CD14-positive monocyte (primary cell): ENCODE results near the gene RNF111. TPM values are rescaled to one million over a fixed set of nuclear protein-coding genes. Genes with fewer than 3 reads are reported as not detected.

ENCODE experiments used
- DNase-seq, 3 donors: peaks; one replicate each; pipeline ENCODE4 v3.0.0-alpha.2; 2011 to 2022
- H2AFZ ChIP-seq: 2 replicates; pipeline ENCODE4 v1.6.0; 2012; ENCODE audit warnings: mild to moderate bottlenecking, low read depth, low read length, inconsistent platforms; ENCODE audit not compliant: insufficient read depth, poor library complexity, severe bottlenecking
- H3K27ac ChIP-seq, 2 donors: 1 replicate in 1 of 2; 2 replicates in 1 of 2; pipeline ENCODE4 v1.5.1; 2012 to 2013; ENCODE audit warnings: low read length in 2 of 2, control low read depth in 1 of 2, inconsistent platforms in 1 of 2, low read depth in 1 of 2, mild to moderate bottlenecking in 1 of 2
- H3K27me3 ChIP-seq, 2 donors: one replicate each; pipeline versions ENCODE4 v1.6.0 to v1.6.1; 2011 to 2013; ENCODE audit warnings: low read length in 2 of 2; ENCODE audit not compliant: control insufficient read depth in 2 of 2, insufficient read depth in 2 of 2
- H3K36me3 ChIP-seq, 2 donors: replicated peaks in 1 of 2; 1 replicate in 1 of 2; 2 replicates in 1 of 2; pipeline versions ENCODE4 v1.5.1 to v1.6.1; 2012 to 2013; ENCODE audit warnings: low read length in 2 of 2, control low read depth in 1 of 2, inconsistent platforms in 1 of 2, mild to moderate bottlenecking in 1 of 2; ENCODE audit not compliant: insufficient read depth in 2 of 2, control insufficient read depth in 1 of 2
- H3K4me1 ChIP-seq, 2 donors: 1 replicate in 1 of 2; 2 replicates in 1 of 2; pipeline versions ENCODE4 v1.5.1 to v1.6.1; 2012 to 2013; ENCODE audit warnings: low read length in 2 of 2, control low read depth in 1 of 2, inconsistent platforms in 1 of 2, mild to moderate bottlenecking in 1 of 2, moderate library complexity in 1 of 2; ENCODE audit not compliant: insufficient read depth in 2 of 2, control insufficient read depth in 1 of 2
- H3K4me2 ChIP-seq: replicated peaks from 2 replicates; pipeline ENCODE3; 2012; ENCODE audit warnings: low read length, moderate library complexity, mild to moderate bottlenecking; ENCODE audit not compliant: poor library complexity, severe bottlenecking; ENCODE audit errors: extremely low read depth
- H3K4me3 ChIP-seq, 3 experiments: fragments of 200-600 bp in 1 of 3; sonication (generic) in 1 of 3; replicated peaks in 1 of 3; 1 replicate in 2 of 3; 2 replicates in 1 of 3; pipeline ENCODE4 v1.5.1; 2011 to 2013; ENCODE audit warnings: low read length in 3 of 3, mild to moderate bottlenecking in 3 of 3, control low read depth in 2 of 3, low read depth in 2 of 3, inconsistent platforms in 1 of 3, moderate library complexity in 1 of 3
- H3K79me2 ChIP-seq: 2 replicates; pipeline ENCODE4 v1.6.0; 2012; ENCODE audit warnings: mild to moderate bottlenecking, control low read depth, inconsistent platforms, low read length, moderate library complexity; ENCODE audit not compliant: insufficient read depth
- H3K9ac ChIP-seq: 2 replicates; pipeline ENCODE4 v1.6.0; 2017; ENCODE audit warnings: low read length, mild to moderate bottlenecking; ENCODE audit not compliant: insufficient read depth, poor library complexity, severe bottlenecking
- H3K9me3 ChIP-seq, 2 donors: replicated peaks in 1 of 2; 1 replicate in 1 of 2; 2 replicates in 1 of 2; pipeline versions ENCODE4 v1.5.1 to v1.6.1; 2012 to 2013; ENCODE audit warnings: low read length in 2 of 2, control low read depth in 1 of 2; ENCODE audit not compliant: control insufficient read depth in 1 of 2, insufficient read depth in 1 of 2
- H4K20me1 ChIP-seq: 2 replicates; pipeline ENCODE4 v1.6.0; 2012; ENCODE audit warnings: mild to moderate bottlenecking, low read length, control low read depth, moderate library complexity; ENCODE audit not compliant: insufficient read depth
- H3K27ac Mint-ChIP-seq, 7 donors: one replicate each; pipeline ENCODE4 v1.8.0; 2020; ENCODE audit warnings: mild to moderate bottlenecking in 7 of 7, mixed read lengths in 7 of 7, moderate library complexity in 6 of 7, inconsistent platforms in 2 of 7
- H3K27me3 Mint-ChIP-seq, 3 donors: one replicate each; pipeline ENCODE4 v1.8.0; 2021 to 2022; ENCODE audit warnings: low read depth in 3 of 3, mild to moderate bottlenecking in 3 of 3, mixed read lengths in 3 of 3, moderate library complexity in 3 of 3, inconsistent platforms in 1 of 3
- H3K36me3 Mint-ChIP-seq, 2 donors: one replicate each; pipeline ENCODE4 v1.8.0; 2020; ENCODE audit warnings: mixed read lengths in 2 of 2, inconsistent platforms in 1 of 2, mild to moderate bottlenecking in 1 of 2
- H3K4me1 Mint-ChIP-seq: one replicate; pipeline ENCODE4 v1.8.0; 2020; ENCODE audit warnings: mild to moderate bottlenecking, mixed read lengths
- H3K4me3 Mint-ChIP-seq, 2 donors: one replicate each; pipeline ENCODE4 v1.8.0; 2020; ENCODE audit warnings: mild to moderate bottlenecking in 2 of 2, mixed read lengths in 2 of 2, moderate library complexity in 1 of 2
- H3K9me3 Mint-ChIP-seq, 7 donors: one replicate each; pipeline ENCODE4 v1.8.0; 2020 to 2022; ENCODE audit warnings: mixed read lengths in 7 of 7, mild to moderate bottlenecking in 6 of 7, moderate library complexity in 6 of 7, inconsistent platforms in 2 of 7
- CTCF ChIP-seq: fragments of 200-600 bp; IDR thresholded peaks from one replicate; pipeline ENCODE4 v1.8.0; 2022; ENCODE audit warnings: antibody characterized with exemption, mild to moderate bottlenecking
- WGBS: methylation state at CpG from one replicate; pipeline ENCODE4 v1.1.5; 2013; ENCODE audit warnings: missing lambda C conversion rate; ENCODE audit not compliant: insufficient coverage; 5-methylcytosine and 5-hydroxymethylcytosine counted together
- intact Hi-C, 2 donors: fragments of 100-400 bp; cut with micrococcal nuclease; formaldehyde crosslinking; loops; one replicate each; pipeline versions ENCODE4 v1.15.0 to v1.15.1; 2023
- polyA plus RNA-seq, 3 donors: library from polyadenylated mRNA; depleted of rRNA in 1 of 3; unstranded in 2 of 3; stranded (reverse) in 1 of 3; fragments of 300-500 nt in 2 of 3; fragments of >200 nt in 1 of 3; fragmentation: Illumina TruSeq in 2 of 3; gene quantifications; 1 replicate in 2 of 3; 2 replicates in 1 of 3; pipeline ENCODE4 v1.2.3, GENCODE V29; 2012 to 2021

Gene RNF111
- polyA plus RNA-seq, 3 donors = 10.2 to 28.0 (median 18.2) TPM

DNA sequence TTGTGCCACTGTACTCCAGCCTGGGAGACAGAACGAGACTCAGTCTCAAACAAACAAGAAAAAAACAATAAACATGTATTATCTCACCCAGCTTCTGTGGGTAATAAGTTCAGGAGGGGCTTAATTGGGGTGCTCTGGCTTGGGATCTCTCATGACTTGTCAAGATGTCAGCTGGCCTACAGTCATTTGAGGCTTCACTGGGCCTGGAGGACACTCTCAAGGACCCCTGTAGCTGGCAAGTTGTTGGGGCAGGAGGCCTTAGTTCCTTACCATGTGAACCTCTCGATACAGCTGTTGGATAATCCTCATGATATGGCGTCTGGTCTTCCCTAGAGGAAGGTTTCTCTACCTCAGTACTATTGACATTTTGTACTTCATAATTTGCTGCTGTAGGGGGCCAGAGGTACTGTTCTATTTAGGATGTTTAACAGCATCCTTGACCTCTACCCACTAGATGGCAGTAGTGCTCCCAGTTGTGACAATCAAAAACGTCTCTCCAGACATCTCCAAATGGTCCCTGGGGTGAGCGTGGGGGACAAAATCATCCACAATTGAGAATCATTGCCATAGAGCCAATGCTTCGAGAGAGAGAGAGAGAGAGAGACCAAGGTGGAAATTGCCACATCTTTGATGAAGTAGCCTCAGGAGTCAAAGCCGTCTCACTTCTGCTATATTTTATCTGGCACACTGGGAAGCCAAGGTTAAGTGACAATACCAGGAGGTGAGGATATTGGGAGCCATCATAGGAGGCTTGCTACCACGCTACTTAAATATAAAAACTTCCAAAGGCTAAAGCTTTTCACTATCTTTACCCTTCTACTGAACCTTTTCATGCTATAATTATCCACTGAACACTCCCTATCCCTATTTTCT, 30.1 kb upstream of the RNF111 start:
- no peaks in the 10 kb centered on the region for H3K36me3 ChIP-seq
- peak; percentile 52 to 63 (median 62) for DNase-seq
- peaks cover 7 to 8% of the 10 kb centered on the region in 2 donors for H3K4me1 ChIP-seq
- no peaks in the 10 kb centered on the region for H3K9me3 ChIP-seq
- H3K27me3 Mint-ChIP-seq = no peaks in the 10 kb centered on the region
- H3K9me3 Mint-ChIP-seq = no peaks in the 10 kb centered on the region
- no peaks in the 10 kb centered on the region for H3K79me2 ChIP-seq
- peak; percentile 80 for TF ChIP-seq CTCF
- WGBS = no CpG with 5 or more reads among the region's 8 CpGs
- H3K27ac Mint-ChIP-seq = peak overlapping the region in 1 of 7 donors; percentile 76
- no peaks in the 10 kb centered on the region for H4K20me1 ChIP-seq
- peak overlapping the region; percentile 17 for H3K9ac ChIP-seq
- H2AFZ ChIP-seq = peak overlapping the region; percentile 52
- intact Hi-C loops = no loop called here
- no peak overlapping the region for H3K27ac ChIP-seq
- H3K36me3 Mint-ChIP-seq = no peaks in the 10 kb centered on the region
- H3K4me3 ChIP-seq = no peak overlapping the region
- peaks cover 14% of the 10 kb centered on the region for H3K4me1 Mint-ChIP-seq
- peak overlapping the region; percentile 53 to 76 for H3K4me3 Mint-ChIP-seq
- peak overlapping the region; percentile 41 for H3K4me2 ChIP-seq
- H3K27me3 ChIP-seq = no peaks in the 10 kb centered on the region

DNA sequence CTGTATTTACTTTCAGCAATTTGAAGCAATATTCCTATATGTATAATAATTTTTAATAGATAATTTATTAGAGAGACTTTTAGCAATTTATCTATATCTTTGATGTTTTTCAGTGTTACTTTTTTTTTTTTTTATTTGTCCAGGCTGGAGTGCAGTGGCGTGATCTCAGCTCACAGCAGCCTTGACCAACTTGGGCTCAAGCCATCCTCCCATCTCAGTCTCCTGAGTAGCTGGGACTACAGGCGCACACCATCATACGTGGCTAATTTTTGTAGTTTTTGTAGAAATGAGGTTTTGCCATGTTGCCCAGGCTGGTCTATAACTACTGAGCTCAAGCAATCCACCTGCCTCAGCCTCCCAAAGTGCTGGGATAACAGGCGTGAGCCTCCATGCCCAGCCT, 28.7 kb upstream of the RNF111 start:
- Histone ChIP-seq H3K9me3 (no peaks in the 10 kb centered on the region), H3K27me3 (no peaks in the 10 kb centered on the region), H3K36me3 (no peaks in the 10 kb centered on the region), H3K4me2 (no peak overlapping the region), H3K4me3 (no peak overlapping the region), H3K4me1 (peaks cover 7 to 8% of the 10 kb centered on the region in 2 donors), H2AFZ (no peak overlapping the region), H3K9ac (no peak overlapping the region), H3K79me2 (no peaks in the 10 kb centered on the region), H4K20me1 (no peaks in the 10 kb centered on the region), H3K27ac (no peak overlapping the region)
- TF ChIP-seq CTCF = no peak
- Mint-ChIP-seq H3K4me3 (no peak overlapping the region), H3K9me3 (no peaks in the 10 kb centered on the region), H3K27ac (no peak overlapping the region), H3K27me3 (no peaks in the 10 kb centered on the region), H3K4me1 (peaks cover 8% of the 10 kb centered on the region), H3K36me3 (no peaks in the 10 kb centered on the region)
- DNase-seq = no peak
- no CpG with 5 or more reads among the region's 4 CpGs for WGBS
- intact Hi-C loops = no loop called here
